Measurements from ENCODE around the gene FGF2.
A peak's percentile ranks its signal among the peaks of the same experiment; 100 is the strongest.
"Not testable (repeated sequence)": the region's sequence is repeated elsewhere in the genome, so short reads cannot be mapped to it uniquely, and the experiment has no call there.

Gene FGF2

GRCh38 chr4:122826553-122827257 is at the start of gene FGF2:
Gene FGF2, plus strand, starts transcription at chr4:122826831. Its CDS starts 344 bp downstream, at chr4:122827175.
- DNase-seq (ENCODE audit: low spot score): peak; percentile 86

- no peak for DNase-seq (ENCODE audit: low spot score)
Observed at GRCh38 chr4:122776916-122777315, 49.7 kb upstream of the FGF2 start.

- DNase-seq (ENCODE audit: low spot score): no peak
Observed at GRCh38 chr4:122777846-122778673, 48.6 kb upstream of the FGF2 start.

GRCh38 chr4:122781486-122781885 is 45.1 kb upstream of the FGF2 start:
- DNase-seq (ENCODE audit: low spot score): no peak

GRCh38 chr4:122783301-122784215 is 43.1 kb upstream of the FGF2 start:
- peak; percentile 87 for DNase-seq (ENCODE audit: low spot score)

GRCh38 chr4:122784261-122784660 is 42.4 kb upstream of the FGF2 start:
- no peak for DNase-seq (ENCODE audit: low spot score)

- DNase-seq (ENCODE audit: low spot score): no peak
Observed at GRCh38 chr4:122785099-122785498, 41.5 kb upstream of the FGF2 start.

- DNase-seq (ENCODE audit: low spot score): not testable (repeated sequence)
Observed at GRCh38 chr4:122786296-122786695, 40.3 kb upstream of the FGF2 start.

- not testable (repeated sequence) for DNase-seq (ENCODE audit: low spot score)
Observed at GRCh38 chr4:122786920-122787319, 39.7 kb upstream of the FGF2 start.

- no peak for DNase-seq (ENCODE audit: low spot score)
Observed at GRCh38 chr4:122787940-122788339, 38.7 kb upstream of the FGF2 start.

- DNase-seq (ENCODE audit: low spot score): no peak
Observed at GRCh38 chr4:122788935-122789334, 37.7 kb upstream of the FGF2 start.

- no peak for DNase-seq (ENCODE audit: low spot score)
Observed at GRCh38 chr4:122793811-122794210, 32.8 kb upstream of the FGF2 start.

- no peak for DNase-seq (ENCODE audit: low spot score)
Observed at GRCh38 chr4:122796801-122797404, 29.7 kb upstream of the FGF2 start.

- no peak for DNase-seq (ENCODE audit: low spot score)
Observed at GRCh38 chr4:122797405-122798094, 29.1 kb upstream of the FGF2 start.

GRCh38 chr4:122798101-122798500 is 28.5 kb upstream of the FGF2 start:
- DNase-seq (ENCODE audit: low spot score): peak; percentile 82

GRCh38 chr4:122798917-122799316 is 27.7 kb upstream of the FGF2 start:
- DNase-seq (ENCODE audit: low spot score): no peak

- DNase-seq (ENCODE audit: low spot score): no peak
Observed at GRCh38 chr4:122803788-122804208, 22.8 kb upstream of the FGF2 start.

- DNase-seq (ENCODE audit: low spot score): no peak
Observed at GRCh38 chr4:122806981-122807679, 19.5 kb upstream of the FGF2 start.

- DNase-seq (ENCODE audit: low spot score): peak; percentile 30
Observed at GRCh38 chr4:122810669-122811068, 16.0 kb upstream of the FGF2 start.

- not testable (repeated sequence) for DNase-seq (ENCODE audit: low spot score)
Observed at GRCh38 chr4:122811781-122812180, 14.8 kb upstream of the FGF2 start.

All from AG08396 (cell line).